Measurements from ENCODE around the gene ZBTB7B.

ZBTB7B gene

GRCh38 chr1:154962156-154962749 lies 40.3 kb upstream of the ZBTB7B start:
- peak overlapping the region; percentile 54 to 75 for H3K4me3 ChIP-seq (replicated peaks in 1 of 2; ENCODE audit: low read depth in 2 of 2, low read length in 2 of 2)
- DNase-seq (ENCODE audit: low read depth in 2 of 2) = peak; percentile 39 to 43
- no peak for TF ChIP-seq CTCF (IDR thresholded peaks at IDR 0.05; ENCODE audit: low read depth, low read length)

GRCh38 chr1:154962795-154963330 lies 39.7 kb upstream of the ZBTB7B start:
- TF ChIP-seq CTCF (IDR thresholded peaks at IDR 0.05; ENCODE audit: low read depth, low read length) = no peak
- no peak overlapping the region for H3K4me3 ChIP-seq (replicated peaks in 1 of 2; ENCODE audit: low read depth in 2 of 2, low read length in 2 of 2)
- DNase-seq (ENCODE audit: low read depth in 2 of 2) = no peak

GRCh38 chr1:154963643-154964042 lies 39.0 kb upstream of the ZBTB7B start:
- no peak for DNase-seq (ENCODE audit: low read depth in 2 of 2)
- H3K4me3 ChIP-seq (replicated peaks in 1 of 2; ENCODE audit: low read depth in 2 of 2, low read length in 2 of 2) = no peak overlapping the region
- TF ChIP-seq CTCF (IDR thresholded peaks at IDR 0.05; ENCODE audit: low read depth, low read length) = no peak

GRCh38 chr1:154964359-154964758 lies 38.2 kb upstream of the ZBTB7B start:
- DNase-seq (ENCODE audit: low read depth in 2 of 2) = no peak
- H3K4me3 ChIP-seq (replicated peaks in 1 of 2; ENCODE audit: low read depth in 2 of 2, low read length in 2 of 2) = no peak overlapping the region
- no peak for TF ChIP-seq CTCF (IDR thresholded peaks at IDR 0.05; ENCODE audit: low read depth, low read length)

GRCh38 chr1:154966111-154966510 lies 36.5 kb upstream of the ZBTB7B start:
- DNase-seq (ENCODE audit: low read depth in 2 of 2) = no peak
- H3K4me3 ChIP-seq (replicated peaks in 1 of 2; ENCODE audit: low read depth in 2 of 2, low read length in 2 of 2) = no peak overlapping the region
- no peak for TF ChIP-seq CTCF (IDR thresholded peaks at IDR 0.05; ENCODE audit: low read depth, low read length)

GRCh38 chr1:154967331-154967950 lies 35.2 kb upstream of the ZBTB7B start:
- peak overlapping the region in 1 of 2 donors; percentile 14 for H3K4me3 ChIP-seq (replicated peaks in 1 of 2; ENCODE audit: low read depth in 2 of 2, low read length in 2 of 2)
- TF ChIP-seq CTCF (IDR thresholded peaks at IDR 0.05; ENCODE audit: low read depth, low read length) = no peak
- no peak for DNase-seq (ENCODE audit: low read depth in 2 of 2)
